ENCODE results near the gene DACH2. TPM values are rescaled to one million over a fixed set of nuclear protein-coding genes. Genes with fewer than 3 reads are reported as not detected.

The DACH2 gene
- total and polyA plus RNA-seq, 2 of the 4 experiments (the other 2 are of a cell fraction): 2.8 to 3.8 TPM

GRCh38 chrX:86195343-86195742, 47.1 kb downstream of the DACH2 start:
- no peak overlapping the region for H3K9ac ChIP-seq (ENCODE audit: low read depth, low read length)
- WGBS, 2 experiments (ENCODE audit: extremely low coverage in 2 of 2, insufficient read length in 1 of 2): no CpG with 5 or more reads among the region's 2 CpGs
- no peak overlapping the region for H2AFZ ChIP-seq (replicated peaks; ENCODE audit: low read length, poor library complexity)
- H3K14ac ChIP-seq (replicated peaks; ENCODE audit: low read depth, low read length): no peak overlapping the region
- no peak overlapping the region for H4K5ac ChIP-seq (ENCODE audit: low read depth, low read length)
- POLR2A ChIA-PET (ENCODE audit: unreplicated experiment): no interaction called here
- no peak overlapping the region for H2AK9ac ChIP-seq (replicated peaks; ENCODE audit: low read depth, low read length, poor library complexity)
- H3K18ac ChIP-seq (ENCODE audit: low read depth, low read length): no peak overlapping the region
- intact Hi-C loops (cut with micrococcal nuclease): no loop called here
- H3K27ac ChIP-seq (ENCODE audit: insufficient read depth, low read length): no peak overlapping the region
- no peak overlapping the region for H3K4ac ChIP-seq (ENCODE audit: low read depth, low read length)
- CTCF ChIA-PET: interaction anchor here (1.3 kb wide), 1 partner anchor 20 kb away, joined by 3 read pairs; no protein-coding TSS in a partner anchor
- H3K4me1 ChIP-seq (ENCODE audit: control insufficient read depth, insufficient read depth, low read length): no peaks in the 10 kb centered on the region
- no peak overlapping the region for H3K4me2 ChIP-seq (ENCODE audit: low read depth, low read length)
- H4K20me1 ChIP-seq (ENCODE audit: insufficient read depth, low read length): no peaks in the 10 kb centered on the region
- in situ Hi-C loops (cut with MboI; ENCODE audit: low sequenced_read_pairs): loop anchor here (25.0 kb wide), 1 partner anchor 583 kb away; no protein-coding TSS in a partner anchor
- no peak overlapping the region for H2BK15ac ChIP-seq (ENCODE audit: low read depth, low read length)
- BruUV-seq (replicated peaks): no TSS peak
- H3K27me3 ChIP-seq (ENCODE audit: control insufficient read depth, insufficient read depth, low read length): no peaks in the 10 kb centered on the region
- H3K79me1 ChIP-seq (ENCODE audit: low read depth in 1 of 2, low read length in 2 of 2): no peaks in the 10 kb centered on the region
- no peak overlapping the region for H2BK5ac ChIP-seq (ENCODE audit: low read depth, low read length, poor library complexity, severe bottlenecking)
- H3K9me1 ChIP-seq (ENCODE audit: insufficient read depth, low read length): no peaks in the 10 kb centered on the region
- DNase-seq (no peak), ATAC-seq (ENCODE audit: low read depth) (no peak)
- no peaks in the 10 kb centered on the region for H3K9me3 ChIP-seq (ENCODE audit: control insufficient read depth, insufficient read depth, low read length)
- H4K91ac ChIP-seq (ENCODE audit: insufficient read depth, low read depth, low read length): no peak overlapping the region
- no peak overlapping the region for H3K23ac ChIP-seq (ENCODE audit: low read depth, low read length)
- dilution Hi-C loops (cut with HindIII; ENCODE audit: low sequenced_read_pairs, unreplicated experiment): no loop called here
- no peak overlapping the region for H3K4me3 ChIP-seq (ENCODE audit: insufficient read depth, low read depth, low read length)
- no peaks in the 10 kb centered on the region for H3K36me3 ChIP-seq (ENCODE audit: control insufficient read depth, insufficient read depth, low read length)
- no peak overlapping the region for H2BK120ac ChIP-seq (ENCODE audit: low read depth, low read length)
- no peak overlapping the region for H2BK20ac ChIP-seq (ENCODE audit: low read depth, low read length)
- H4K8ac ChIP-seq (ENCODE audit: low read depth in 2 of 2, low read length in 2 of 2): no peak overlapping the region
- TF ChIP-seq RAD21 (IDR thresholded peaks at IDR 0.05; ENCODE audit: low read length): no peak
- TF ChIP-seq MXI1 (IDR thresholded peaks at IDR 0.05; ENCODE audit: borderline replicate concordance, low read depth, low read length): no peak
- no peak for TF ChIP-seq MAZ (IDR thresholded peaks at IDR 0.05; ENCODE audit: borderline replicate concordance, low read depth, low read length)
- no peak for TF ChIP-seq POLR2A (IDR thresholded peaks at IDR 0.05; ENCODE audit: low read depth, low read length)
- TF ChIP-seq RCOR1 (IDR thresholded peaks at IDR 0.05; ENCODE audit: insufficient replicate concordance, low read length): no peak
- no peak for TF ChIP-seq BHLHE40 (IDR thresholded peaks at IDR 0.05; ENCODE audit: low read depth, low read length)
- no peak for TF ChIP-seq USF2 (IDR thresholded peaks at IDR 0.05; ENCODE audit: low read depth, low read length)
- no peak for TF ChIP-seq CHD1 (IDR thresholded peaks at IDR 0.05; ENCODE audit: low read depth, low read length)
- TF ChIP-seq MAFK (IDR thresholded peaks at IDR 0.05; ENCODE audit: low read depth, low read length): no peak
- no peak for TF ChIP-seq CTCF (conservative IDR thresholded peaks at IDR 0.05; ENCODE audit: low read depth, low read length)
- TF ChIP-seq SMC3 (IDR thresholded peaks at IDR 0.05; ENCODE audit: low read depth, low read length): no peak
- TF ChIP-seq NFE2L2 (IDR thresholded peaks at IDR 0.05; ENCODE audit: low read depth, low read length): no peak
- no peak for TF ChIP-seq FOS (IDR thresholded peaks at IDR 0.05; ENCODE audit: low read depth, low read length)
- no peak for TF ChIP-seq RFX5 (IDR thresholded peaks at IDR 0.05; ENCODE audit: low read depth, low read length)
- TF ChIP-seq ELK1 (IDR thresholded peaks at IDR 0.05; ENCODE audit: borderline replicate concordance, low read depth, low read length): no peak
- TF ChIP-seq CEBPB (IDR thresholded peaks at IDR 0.05; ENCODE audit: low read depth, low read length): no peak
- no peak overlapping the region for H2AK5ac ChIP-seq (ENCODE audit: low read depth, low read length)
- no peak overlapping the region for H3K56ac ChIP-seq (ENCODE audit: extremely low read depth, insufficient read depth, low read length)

Measured in IMR-90 (cell line).